H9 (cell line): ENCODE measurements around the gene TENM3. TPM values are rescaled to one million over a fixed set of nuclear protein-coding genes. Genes with fewer than 3 reads are reported as not detected.

Experiments
- DNase-seq: peaks from one replicate; pipeline ENCODE4 v3.0.0-alpha.2; 2017
- H2AFZ ChIP-seq: one replicate; pipeline ENCODE4 v1.6.1; 2013; ENCODE audit warnings: mild to moderate bottlenecking, low read length, control low read depth, moderate library complexity
- H2AK5ac ChIP-seq: 2 replicates; pipeline ENCODE4 v1.6.1; 2013; ENCODE audit warnings: low read length, control low read depth, mixed read lengths; ENCODE audit not compliant: insufficient read length
- H2BK120ac ChIP-seq: one replicate; pipeline ENCODE4 v1.6.1; 2013; ENCODE audit warnings: low read depth, mild to moderate bottlenecking, low read length, control low read depth, inconsistent platforms; ENCODE audit not compliant: poor library complexity, severe bottlenecking
- H2BK12ac ChIP-seq: 2 replicates; pipeline ENCODE4 v1.6.1; 2013; ENCODE audit warnings: low read length, control low read depth, mixed read lengths, low read depth; ENCODE audit not compliant: insufficient read length
- H2BK15ac ChIP-seq: 2 replicates; pipeline ENCODE4 v1.6.1; 2013; ENCODE audit warnings: low read depth, low read length, control low read depth
- H2BK20ac ChIP-seq: one replicate; pipeline ENCODE4 v1.6.1; 2013; ENCODE audit warnings: low read depth, mild to moderate bottlenecking, low read length, control low read depth, inconsistent platforms; ENCODE audit not compliant: poor library complexity, severe bottlenecking
- H2BK5ac ChIP-seq: 2 replicates; pipeline ENCODE4 v1.6.1; 2013; ENCODE audit warnings: low read length, control low read depth, mixed read lengths; ENCODE audit not compliant: insufficient read length
- H3K14ac ChIP-seq: 2 replicates; pipeline ENCODE4 v1.6.1; 2013; ENCODE audit warnings: low read length, control low read depth; ENCODE audit not compliant: insufficient read depth
- H3K18ac ChIP-seq: 2 replicates; pipeline ENCODE4 v1.6.1; 2013; ENCODE audit warnings: low read depth, mild to moderate bottlenecking, mixed read lengths, low read length, control low read depth; ENCODE audit not compliant: insufficient read length
- H3K23ac ChIP-seq: 2 replicates; pipeline ENCODE4 v1.6.1; 2013; ENCODE audit warnings: low read length, control low read depth, mixed read lengths, low read depth; ENCODE audit not compliant: insufficient read length
- H3K23me2 ChIP-seq: 2 replicates; pipeline ENCODE4 v1.6.1; 2013; ENCODE audit warnings: low read depth, mild to moderate bottlenecking, mixed read lengths, low read length, control low read depth; ENCODE audit not compliant: insufficient read length, poor library complexity, severe bottlenecking
- H3K27ac ChIP-seq: 2 replicates; pipeline ENCODE4 v1.5.1; 2013; ENCODE audit warnings: low read length, control low read depth, mixed read lengths, low read depth; ENCODE audit not compliant: insufficient read length
- H3K27me3 ChIP-seq: 2 replicates; pipeline ENCODE4 v1.6.1; 2013; ENCODE audit warnings: low read length, control low read depth, inconsistent platforms; ENCODE audit not compliant: insufficient read depth
- H3K4ac ChIP-seq: 2 replicates; pipeline ENCODE4 v1.6.1; 2013; ENCODE audit warnings: low read depth, mild to moderate bottlenecking, control low read depth, inconsistent platforms, low read length, moderate library complexity
- H3K4me1 ChIP-seq: 2 replicates; pipeline ENCODE4 v1.6.1; 2013; ENCODE audit warnings: low read length, control low read depth, inconsistent platforms; ENCODE audit not compliant: insufficient read depth
- H3K4me2 ChIP-seq: 2 replicates; pipeline ENCODE4 v1.6.1; 2013; ENCODE audit warnings: low read length, control low read depth, mixed read lengths; ENCODE audit not compliant: insufficient read length, insufficient read depth
- H3K56ac ChIP-seq: 2 replicates; pipeline ENCODE4 v1.6.1; 2013; ENCODE audit warnings: low read depth, mild to moderate bottlenecking, mixed read lengths, low read length, control low read depth; ENCODE audit not compliant: insufficient read length
- H3K79me1 ChIP-seq: 2 replicates; pipeline ENCODE4 v1.6.1; 2013; ENCODE audit warnings: low read depth, mild to moderate bottlenecking, moderate library complexity, low read length, control low read depth, inconsistent platforms; ENCODE audit not compliant: insufficient read depth, poor library complexity, severe bottlenecking
- H3K79me2 ChIP-seq: 2 replicates; pipeline ENCODE4 v1.6.1; 2013; ENCODE audit warnings: low read length, control low read depth, inconsistent platforms; ENCODE audit not compliant: insufficient read depth
- H3K9ac ChIP-seq: 2 replicates; pipeline ENCODE4 v1.6.1; 2013; ENCODE audit warnings: low read length, control low read depth, mixed read lengths; ENCODE audit not compliant: insufficient read length; ENCODE audit errors: extremely low read depth
- H3K9me3 ChIP-seq: one replicate; pipeline ENCODE4 v1.6.1; 2013; ENCODE audit warnings: low read depth, low read length, inconsistent platforms; ENCODE audit not compliant: control insufficient read depth
- H3T11ph ChIP-seq: one replicate; pipeline ENCODE4 v1.6.1; 2013; ENCODE audit warnings: mild to moderate bottlenecking, low read length, control low read depth, inconsistent platforms
- H4K20me1 ChIP-seq: one replicate; pipeline ENCODE4 v1.6.1; 2013; ENCODE audit not compliant: control insufficient read depth, insufficient read length, insufficient read depth
- H4K5ac ChIP-seq: 2 replicates; pipeline ENCODE4 v1.6.1; 2013; ENCODE audit warnings: low read depth, mild to moderate bottlenecking, mixed read lengths, low read length, control low read depth; ENCODE audit not compliant: insufficient read length
- H4K8ac ChIP-seq: replicated peaks from 2 replicates; pipeline ENCODE4 v1.6.1; 2013; ENCODE audit warnings: low read length, control low read depth, mixed read lengths, low read depth; ENCODE audit not compliant: insufficient read length
- H4K91ac ChIP-seq: 2 replicates; pipeline ENCODE4 v1.6.1; 2013; ENCODE audit warnings: low read depth, mild to moderate bottlenecking, moderate library complexity, mixed read lengths, low read length, control low read depth; ENCODE audit not compliant: insufficient read length
- H3K27ac Mint-ChIP-seq, 3 experiments: 2 replicates in 2 of 3; 3 replicates in 1 of 3; pipeline ENCODE4 v1.8.0; 2020 to 2021; ENCODE audit warnings: mixed read lengths in 3 of 3, mild to moderate bottlenecking in 1 of 3, moderate library complexity in 1 of 3
- H3K27me3 Mint-ChIP-seq: 2 replicates; pipeline ENCODE4 v1.8.0; 2021; ENCODE audit warnings: low read depth, mild to moderate bottlenecking, moderate library complexity, mixed read lengths
- H3K36me3 Mint-ChIP-seq, 3 experiments: 2 replicates in 2 of 3; 3 replicates in 1 of 3; pipeline ENCODE4 v1.8.0; 2020 to 2021; ENCODE audit warnings: low read depth in 3 of 3, mixed read lengths in 3 of 3; ENCODE audit not compliant: insufficient read depth in 1 of 3
- H3K4me1 Mint-ChIP-seq, 2 experiments: 2 replicates each; pipeline ENCODE4 v1.8.0; 2020; ENCODE audit warnings: mixed read lengths in 2 of 2
- H3K4me3 Mint-ChIP-seq, 2 experiments: 2 replicates in 1 of 2; 3 replicates in 1 of 2; pipeline ENCODE4 v1.8.0; 2020 to 2021; ENCODE audit warnings: mild to moderate bottlenecking in 2 of 2, mixed read lengths in 2 of 2, moderate library complexity in 1 of 2
- H3K9me3 Mint-ChIP-seq, 2 experiments: 2 replicates in 1 of 2; 3 replicates in 1 of 2; pipeline ENCODE4 v1.8.0; 2020; ENCODE audit warnings: mild to moderate bottlenecking in 2 of 2, mixed read lengths in 2 of 2, moderate library complexity in 1 of 2
- CTCF ChIP-seq: fragments of 200-600 bp; sonication (generic); conservative IDR thresholded peaks from 3 replicates; pipeline ENCODE4 v1.8.0; 2021; ENCODE audit warnings: antibody characterized with exemption, mild to moderate bottlenecking
- WGBS: extraction: QIAGEN DNeasy Blood & Tissue Kit; methylation state at CpG from one replicate; pipeline ENCODE4 v1.1.7; 2013; ENCODE audit warnings: missing lambda C conversion rate, low lambda C conversion rate, mixed read lengths; ENCODE audit not compliant: insufficient read length; ENCODE audit errors: extremely low coverage; 5-methylcytosine and 5-hydroxymethylcytosine counted together
- total RNA-seq: library from RNA; stranded (reverse); gene quantifications from 2 replicates; pipeline ENCODE4 v1.2.1, GENCODE V29; 2021

TENM3 gene
- total RNA-seq, 1 experiment from 2014 or later: 49.6 TPM

DNA sequence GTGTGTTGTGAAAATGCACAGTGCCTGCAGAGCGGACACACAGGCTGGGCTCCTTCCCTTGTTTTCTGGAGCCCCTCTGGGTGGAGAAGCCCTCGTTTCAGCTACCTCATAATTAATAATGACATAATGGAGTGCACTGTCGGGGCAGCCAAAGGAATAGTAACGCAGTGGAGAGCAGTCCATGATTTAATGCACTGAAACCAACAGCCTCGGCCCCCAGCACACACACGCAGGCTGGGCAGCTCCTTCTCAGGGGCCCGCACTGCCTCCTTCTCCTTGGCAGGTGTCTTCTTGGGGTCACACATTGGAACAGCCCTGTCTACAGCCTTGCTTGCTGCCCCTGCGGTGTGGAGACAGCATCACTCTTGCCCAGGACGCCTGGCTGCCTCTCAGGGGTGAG lies 584.8 kb downstream of the TENM3 start:
- Histone ChIP-seq H3K27ac (no peak overlapping the region), H4K91ac (no peak overlapping the region), H3K23me2 (no peaks in the 10 kb centered on the region), H4K8ac (no peak overlapping the region), H3K79me1 (no peaks in the 10 kb centered on the region), H3K4me2 (no peak overlapping the region), H3K9ac (no peak overlapping the region), H2BK20ac (no peak overlapping the region), H3T11ph (no peak overlapping the region), H3K4ac (no peak overlapping the region), H3K9me3 (no peaks in the 10 kb centered on the region), H3K27me3 (no peaks in the 10 kb centered on the region), H3K4me1 (no peaks in the 10 kb centered on the region), H2BK12ac (no peak overlapping the region), H2AFZ (no peak overlapping the region), H2BK5ac (no peak overlapping the region), H2BK120ac (no peak overlapping the region), H3K79me2 (no peaks in the 10 kb centered on the region), H4K5ac (no peak overlapping the region), H2AK5ac (no peak overlapping the region), H3K23ac (no peak overlapping the region), H3K18ac (no peak overlapping the region), H4K20me1 (no peaks in the 10 kb centered on the region), H2BK15ac (no peak overlapping the region), H3K56ac (no peak overlapping the region), H3K14ac (no peak overlapping the region)
- WGBS: no CpG with 5 or more reads among the region's 9 CpGs
- Mint-ChIP-seq H3K36me3 (peaks cover 0 to 4% (median 2%) of the 10 kb centered on the region in 3 experiments; a peak in 4 of 7 replicates), H3K27me3 (peaks cover 2% of the 10 kb centered on the region; the same call in 1 of the 2 replicates), H3K4me3 (no peak overlapping the region), H3K9me3 (peaks cover 4 to 6% of the 10 kb centered on the region in 2 experiments), H3K27ac (no peak overlapping the region), H3K4me1 (peaks cover 29 to 33% of the 10 kb centered on the region in 2 experiments)
- TF ChIP-seq CTCF: no peak
- DNase-seq: no peak
